IPS-18c (cell line): Measurements from ENCODE around the gene FBXO21.

Source experiments
- H3K4me3 ChIP-seq: 2 replicates; pipeline ENCODE4 v1.7.0; 2013; ENCODE audit warnings: low read depth, mild to moderate bottlenecking, low read length, moderate library complexity; ENCODE audit not compliant: insufficient read depth
- H3K9me3 ChIP-seq: one replicate; pipeline ENCODE4 v1.6.1; 2013; ENCODE audit warnings: mild to moderate bottlenecking, low read length, moderate library complexity; ENCODE audit not compliant: control insufficient read depth, insufficient read depth

Gene FBXO21

GRCh38 chr12:117130801-117131200 lies 59.5 kb downstream of the FBXO21 start:
- Histone ChIP-seq H3K9me3 (no peaks in the 10 kb centered on the region), H3K4me3 (no peak overlapping the region)

GRCh38 chr12:117129391-117129790 lies 60.9 kb downstream of the FBXO21 start:
- Histone ChIP-seq H3K4me3 (no peak overlapping the region), H3K9me3 (no peaks in the 10 kb centered on the region)

- no peak overlapping the region for H3K4me3 ChIP-seq
Observed at GRCh38 chr12:117127933-117128823, 62.1 kb downstream of the FBXO21 start.

GRCh38 chr12:117126335-117126734 lies 63.9 kb downstream of the FBXO21 start:
- no peaks in the 10 kb centered on the region for H3K9me3 ChIP-seq

More at GRCh38 chr12:117127933-117128823, 62.1 kb downstream of the FBXO21 start:
- no peaks in the 10 kb centered on the region for H3K9me3 ChIP-seq

GRCh38 chr12:117125767-117126166 lies 64.5 kb downstream of the FBXO21 start:
- Histone ChIP-seq H3K9me3 (no peaks in the 10 kb centered on the region), H3K4me3 (no peak overlapping the region)

More at GRCh38 chr12:117126335-117126734, 63.9 kb downstream of the FBXO21 start:
- H3K4me3 ChIP-seq = no peak overlapping the region

- Histone ChIP-seq H3K4me3 (no peak overlapping the region), H3K9me3 (no peaks in the 10 kb centered on the region)
Observed at GRCh38 chr12:117125272-117125613, 65.0 kb downstream of the FBXO21 start.

- Histone ChIP-seq H3K4me3 (no peak overlapping the region), H3K9me3 (no peaks in the 10 kb centered on the region)
Observed at GRCh38 chr12:117124421-117125271, 65.6 kb downstream of the FBXO21 start.

- Histone ChIP-seq H3K9me3 (no peaks in the 10 kb centered on the region), H3K4me3 (no peak overlapping the region)
Observed at GRCh38 chr12:117121441-117121840, 68.8 kb downstream of the FBXO21 start.

- Histone ChIP-seq H3K9me3 (no peaks in the 10 kb centered on the region), H3K4me3 (no peak overlapping the region)
Observed at GRCh38 chr12:117120787-117121186, 69.5 kb downstream of the FBXO21 start.

GRCh38 chr12:117119592-117120198 lies 70.6 kb downstream of the FBXO21 start:
- no peaks in the 10 kb centered on the region for H3K9me3 ChIP-seq
- H3K4me3 ChIP-seq = no peak overlapping the region

GRCh38 chr12:117118838-117119591 lies 71.3 kb downstream of the FBXO21 start:
- Histone ChIP-seq H3K9me3 (no peaks in the 10 kb centered on the region), H3K4me3 (no peak overlapping the region)

GRCh38 chr12:117114784-117115183 lies 75.5 kb downstream of the FBXO21 start:
- no peak overlapping the region for H3K4me3 ChIP-seq
- no peaks in the 10 kb centered on the region for H3K9me3 ChIP-seq

- Histone ChIP-seq H3K9me3 (no peaks in the 10 kb centered on the region), H3K4me3 (no peak overlapping the region)
Observed at GRCh38 chr12:117113231-117113630, 77.0 kb downstream of the FBXO21 start.

- H3K4me3 ChIP-seq = no peak overlapping the region
- no peaks in the 10 kb centered on the region for H3K9me3 ChIP-seq
Observed at GRCh38 chr12:117111821-117112595, 78.3 kb downstream of the FBXO21 start.

- no peak overlapping the region for H3K4me3 ChIP-seq
- H3K9me3 ChIP-seq = no peaks in the 10 kb centered on the region
Observed at GRCh38 chr12:117111386-117111785, 78.9 kb downstream of the FBXO21 start.

- H3K4me3 ChIP-seq = no peak overlapping the region
- no peaks in the 10 kb centered on the region for H3K9me3 ChIP-seq
Observed at GRCh38 chr12:117109943-117110635, 80.2 kb downstream of the FBXO21 start.
